BJ (cell line): ENCODE measurements around the gene CORIN. TPM values are rescaled to one million over a fixed set of nuclear protein-coding genes. Genes with fewer than 3 reads are reported as not detected.

Source experiments
- CTCF ChIA-PET: fragments of 350-600 bp; formaldehyde crosslinking; extraction: SDS; loops from one replicate; lab custom pipeline; 2021; ENCODE audit warnings: antibody characterized with exemption, inconsistent platforms; lab: Yijun Ruan, JAX
- POLR2A ChIA-PET: fragments of 300-600 bp; sonication (Branson Sonifier 250); formaldehyde crosslinking; extraction: SDS; loops from one replicate; lab custom pipeline; 2021; ENCODE audit warnings: antibody characterized with exemption; lab: Charles Lee
- DNase-seq: peaks from one replicate; pipeline ENCODE4 v3.0.0-alpha.2; 2011; ENCODE audit warnings: low read depth
- H3K27me3 ChIP-seq: 2 replicates; pipeline ENCODE4 v1.6.0; 2011; ENCODE audit warnings: low read length; ENCODE audit not compliant: control insufficient read depth, insufficient read depth
- H3K36me3 ChIP-seq: 2 replicates; pipeline ENCODE4 v1.5.1; 2011; ENCODE audit warnings: low read length; ENCODE audit not compliant: control insufficient read depth, insufficient read depth
- H3K4me3 ChIP-seq: 2 replicates; pipeline ENCODE4 v1.5.1; 2011; ENCODE audit warnings: low read depth, mild to moderate bottlenecking, control low read depth, low read length
- CTCF ChIP-seq: IDR thresholded peaks from 2 replicates; pipeline ENCODE4 v1.5.1; 2011; ENCODE audit warnings: low read depth, mild to moderate bottlenecking, control low read depth, inconsistent platforms, low read length, moderate library complexity; ENCODE audit not compliant: insufficient read depth
- polyA plus RNA-seq: library from polyadenylated mRNA; depleted of rRNA; stranded (reverse); fragments of >200 nt; gene quantifications from 2 replicates; pipeline ENCODE4 v1.2.3, GENCODE V29; 2011

CORIN gene
- polyA plus RNA-seq, 1 experiment = 22.1 TPM

- POLR2A ChIA-PET = no interaction called here
- DNase-seq = no peak
Observed at GRCh38 chr4:47837094-47837907, 566 bp downstream of the CORIN start.

GRCh38 chr4:47836641-47837093 lies 1.2 kb downstream of the CORIN start:
- ChIA-PET POLR2A (no interaction called here), CTCF (interaction anchor here (0.6 to 2.7 kb wide), 38 partner anchors 8 to 302 kb away, joined by 3 to 32 read pairs (median 4); no protein-coding TSS in a partner anchor)

More at GRCh38 chr4:47837094-47837907, 566 bp downstream of the CORIN start:
- no peak; the same call in none of the 2 replicates for TF ChIP-seq CTCF
- Histone ChIP-seq H3K36me3 (no peaks in the 10 kb centered on the region), H3K27me3 (no peaks in the 10 kb centered on the region), H3K4me3 (peak overlapping the region; percentile 58)
- CTCF ChIA-PET = interaction anchor here (0.9 to 2.7 kb wide), 32 partner anchors 9 to 301 kb away, joined by 3 to 32 read pairs (median 5); no protein-coding TSS in a partner anchor

GRCh38 chr4:47835494-47835893 lies 2.4 kb downstream of the CORIN start:
- TF ChIP-seq CTCF = no peak
- H3K4me3 ChIP-seq = no peak overlapping the region
- no peaks in the 10 kb centered on the region for H3K36me3 ChIP-seq
- ChIA-PET CTCF (interaction anchor here (1.2 to 2.7 kb wide), 6 partner anchors 18 to 151 kb away, joined by 3 to 32 read pairs (median 12); no protein-coding TSS in a partner anchor), POLR2A (no interaction called here)
- no peak for DNase-seq
- no peaks in the 10 kb centered on the region for H3K27me3 ChIP-seq

More at GRCh38 chr4:47836641-47837093, 1.2 kb downstream of the CORIN start:
- Histone ChIP-seq H3K4me3 (peak overlapping the region; percentile 58), H3K27me3 (no peaks in the 10 kb centered on the region), H3K36me3 (no peaks in the 10 kb centered on the region)
- TF ChIP-seq CTCF = peak; percentile 86
- no peak for DNase-seq

- Histone ChIP-seq H3K4me3 (no peak overlapping the region), H3K27me3 (no peaks in the 10 kb centered on the region), H3K36me3 (no peaks in the 10 kb centered on the region)
- no peak for DNase-seq
- POLR2A ChIA-PET = no interaction called here
- CTCF ChIA-PET = interaction anchor here (0.6 to 2.0 kb wide), 5 partner anchors 8 to 833 kb away, joined by 3 to 7 read pairs (median 3); no protein-coding TSS in a partner anchor
- TF ChIP-seq CTCF = no peak
Observed at GRCh38 chr4:47831026-47831679, 6.7 kb downstream of the CORIN start.
